ENCODE data around the gene WNK3.
"Not testable (repeated sequence)": the region's sequence is repeated elsewhere in the genome, so short reads cannot be mapped to it uniquely, and the experiment has no call there.

Gene WNK3

DNA sequence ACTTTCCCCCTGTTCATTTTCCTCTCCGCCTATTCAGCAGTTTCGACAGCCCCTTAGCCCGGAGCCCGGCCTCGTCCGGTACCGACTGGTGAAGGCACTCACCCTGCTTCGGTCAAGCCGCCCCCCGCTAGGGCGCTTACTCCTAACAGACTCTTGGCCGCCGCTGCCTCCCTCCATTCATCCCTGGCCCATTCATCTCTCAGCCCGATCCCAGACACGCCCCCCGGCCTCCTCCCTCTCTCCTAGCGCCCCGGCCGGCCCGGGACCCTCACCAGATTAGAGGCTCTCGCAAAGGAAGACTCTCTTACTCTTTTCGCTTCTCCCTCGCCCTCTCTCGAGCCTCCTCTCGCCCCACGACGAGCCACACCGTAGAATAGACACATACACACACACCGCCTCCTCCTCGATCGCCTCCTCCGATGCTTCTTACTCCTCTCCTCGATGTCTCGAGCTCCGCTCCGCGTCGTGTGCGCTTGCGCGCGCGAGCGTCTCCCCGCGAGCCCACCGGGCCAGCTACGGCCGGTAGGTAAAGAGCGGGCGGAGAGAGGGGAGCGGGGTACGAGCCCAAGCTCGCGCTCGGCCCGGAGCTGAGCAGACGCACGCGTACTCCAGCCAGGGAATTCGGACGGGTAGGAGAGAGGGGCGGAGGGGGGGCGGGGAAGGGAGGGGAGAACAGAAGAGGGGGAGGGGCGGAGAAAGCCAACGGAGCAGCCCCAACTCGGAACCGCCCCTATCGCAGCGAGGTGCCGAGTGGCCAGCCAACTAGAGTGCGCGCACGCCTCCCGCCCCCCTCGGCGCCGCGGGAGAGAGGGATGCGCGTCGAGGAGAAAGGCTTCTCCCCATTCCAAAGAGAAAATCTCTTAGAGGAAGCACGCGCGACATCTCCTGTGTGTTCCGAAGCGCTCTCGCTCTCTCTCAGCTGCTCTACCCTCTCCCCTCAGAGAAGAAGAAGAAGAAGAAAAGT is at the start of gene WNK3:
Gene WNK3, minus strand, starts transcription at position 633 of the 964 bp plus-strand sequence.
- no peak for DNase-seq (ENCODE audit: low read depth, low spot score)

DNA sequence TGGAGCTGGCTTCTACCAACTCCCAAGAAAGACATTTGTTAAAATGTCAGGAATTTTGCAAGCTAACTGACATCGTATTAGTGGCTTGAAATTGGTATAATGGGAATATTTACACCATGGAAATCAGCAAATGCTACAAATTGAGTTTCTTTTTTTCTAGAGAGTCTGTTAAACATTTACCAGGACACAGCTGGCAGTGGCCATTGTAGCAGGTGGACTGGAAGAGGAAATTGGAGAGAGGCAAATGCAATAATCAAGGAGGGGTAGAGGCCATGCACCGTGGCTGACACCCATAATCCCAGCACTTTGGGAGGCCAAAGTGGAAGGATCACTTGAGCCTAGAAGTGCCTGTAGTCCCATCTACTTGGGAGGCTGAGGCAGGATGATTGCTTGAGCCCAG is 49.4 kb upstream of the WNK3 start:
- no peak for DNase-seq (ENCODE audit: low read depth, low spot score)

DNA sequence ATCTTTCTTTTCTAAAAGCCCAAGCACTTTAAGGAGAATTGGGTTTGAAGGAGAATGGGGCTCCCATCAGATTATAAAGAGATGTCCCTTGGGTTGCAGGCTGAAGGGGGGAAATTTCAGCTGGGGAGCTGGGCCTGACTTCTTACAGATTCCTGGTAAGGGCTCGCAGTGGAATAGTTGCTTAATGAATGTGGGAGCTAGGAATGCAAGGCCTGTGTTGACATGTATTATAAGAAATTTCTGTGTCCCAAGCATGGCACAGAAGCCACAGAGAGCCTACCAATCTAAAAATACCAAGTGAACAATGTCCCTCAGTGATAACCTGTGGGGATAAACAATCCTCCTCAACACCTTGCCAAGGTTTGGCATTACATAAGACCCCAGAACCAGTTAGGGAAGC is 39.3 kb upstream of the WNK3 start:
- DNase-seq (ENCODE audit: low read depth, low spot score), result no peak

DNA sequence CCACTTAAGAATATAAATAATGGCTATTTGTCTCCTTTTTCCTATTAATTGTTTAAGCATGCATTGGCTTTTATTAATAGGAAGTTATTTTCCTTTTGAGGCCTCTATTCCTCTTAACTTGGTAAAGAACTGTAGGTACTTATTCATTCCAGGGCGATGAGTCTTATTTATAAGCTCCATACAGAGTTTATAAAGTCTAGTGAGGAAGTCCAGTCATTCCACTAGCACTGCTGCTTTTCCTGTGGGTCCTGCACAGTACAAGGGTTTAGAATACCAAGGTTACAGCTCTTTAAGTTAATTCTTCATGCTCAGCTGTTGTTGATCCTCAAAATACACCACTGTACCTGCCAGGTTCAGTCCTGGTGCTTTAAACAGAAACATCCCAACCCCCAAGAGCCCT is 28.5 kb upstream of the WNK3 start:
- DNase-seq (ENCODE audit: low read depth, low spot score), result no peak

DNA sequence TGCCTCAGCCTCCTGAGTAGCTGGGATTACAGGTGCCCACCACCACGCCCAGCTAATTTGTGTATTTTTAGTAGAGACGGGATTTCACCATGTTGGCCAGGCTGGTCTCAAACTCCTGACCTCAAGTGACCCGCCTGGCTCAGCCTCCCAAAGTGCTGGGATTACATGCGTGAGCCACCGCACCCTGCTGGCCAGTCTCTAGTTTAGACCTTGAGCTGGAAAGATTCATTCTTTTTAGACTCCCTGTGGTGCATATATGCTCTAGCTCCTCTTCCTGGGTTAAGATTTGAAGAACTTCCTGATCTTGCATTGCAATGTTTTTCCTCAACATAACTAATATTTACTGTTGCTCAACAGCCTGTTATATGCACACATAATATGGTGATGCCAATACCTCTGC is 26.8 kb upstream of the WNK3 start:
- DNase-seq (ENCODE audit: low read depth, low spot score), result not testable (repeated sequence)

DNA sequence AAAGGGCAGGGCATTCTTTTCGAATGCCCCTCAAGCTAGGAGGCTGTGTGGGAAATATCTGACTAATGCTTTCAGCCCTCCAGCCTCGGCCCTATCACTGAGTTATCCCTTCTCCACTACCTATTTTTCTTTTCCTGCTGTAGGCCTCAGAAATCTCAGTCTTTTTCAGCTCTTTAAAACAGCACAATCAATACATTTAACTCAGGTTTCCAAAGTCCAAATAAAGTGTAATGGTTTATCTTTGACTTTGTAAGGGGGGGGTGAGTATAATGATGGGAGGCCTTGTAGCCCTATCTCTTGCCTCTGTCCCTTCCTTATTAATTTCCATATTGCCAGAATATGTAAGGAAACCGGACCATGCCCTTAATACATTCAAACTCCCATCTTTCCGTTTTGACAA is 1.6 kb upstream of the WNK3 start:
- DNase-seq (ENCODE audit: low read depth, low spot score), result no peak

DNA sequence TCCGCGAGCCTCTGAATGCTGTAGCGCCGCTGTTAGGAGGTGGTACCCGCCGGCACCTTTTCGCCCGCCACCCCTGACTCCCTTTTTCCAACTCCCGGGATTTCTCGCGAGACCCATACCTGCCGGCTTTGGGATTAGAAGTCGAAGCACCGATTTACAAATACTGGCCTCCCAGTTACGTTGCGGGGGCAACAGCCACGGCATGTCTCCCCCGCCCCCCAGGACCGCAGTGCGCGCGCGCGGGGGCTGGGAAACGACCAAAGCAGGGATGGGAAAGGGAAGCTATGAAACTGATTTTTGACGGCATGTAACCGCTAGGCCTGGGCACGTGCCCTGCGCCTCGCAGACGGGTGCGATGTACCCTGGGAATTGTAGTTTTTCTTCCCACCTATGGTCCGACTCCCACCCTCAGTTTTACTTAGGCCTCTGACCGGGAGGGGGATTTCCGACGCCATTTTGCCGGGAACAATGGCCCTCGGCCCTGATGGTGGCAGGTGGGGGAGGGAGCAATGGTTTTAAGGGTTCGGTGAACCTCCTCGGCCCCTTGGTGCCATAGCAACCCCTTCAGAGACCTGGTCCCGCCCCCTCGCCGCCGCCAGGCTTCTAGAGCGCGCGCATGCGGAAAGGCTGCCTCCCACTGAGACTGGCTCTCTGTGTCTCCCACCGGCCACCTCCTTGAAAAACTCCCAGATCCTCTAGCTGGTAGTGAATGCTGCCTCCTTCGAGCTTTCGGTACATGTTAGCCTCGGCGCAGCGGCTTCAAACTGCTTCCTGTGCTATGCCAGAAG is 772 bp upstream of the WNK3 start:
- DNase-seq (ENCODE audit: low read depth, low spot score), result no peak

DNA sequence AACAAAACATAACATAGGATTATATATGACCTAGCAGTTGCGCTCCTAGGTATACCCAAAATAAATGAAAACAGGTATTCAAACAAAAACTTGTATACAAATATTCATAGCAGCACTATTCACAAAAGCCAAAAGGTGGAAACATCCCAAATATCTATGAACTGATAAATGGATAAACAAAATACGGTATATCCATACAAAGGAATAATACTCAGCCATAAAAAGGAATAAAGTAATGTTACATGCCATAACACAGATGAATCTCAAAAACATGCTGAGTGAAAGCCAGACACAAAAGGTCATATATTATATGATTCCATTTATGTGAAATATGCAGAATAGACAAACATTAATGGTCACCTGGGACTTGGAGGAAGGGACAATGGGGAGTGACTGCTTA is 5.2 kb downstream of the WNK3 start:
- no peak for DNase-seq (ENCODE audit: low read depth, low spot score)

DNA sequence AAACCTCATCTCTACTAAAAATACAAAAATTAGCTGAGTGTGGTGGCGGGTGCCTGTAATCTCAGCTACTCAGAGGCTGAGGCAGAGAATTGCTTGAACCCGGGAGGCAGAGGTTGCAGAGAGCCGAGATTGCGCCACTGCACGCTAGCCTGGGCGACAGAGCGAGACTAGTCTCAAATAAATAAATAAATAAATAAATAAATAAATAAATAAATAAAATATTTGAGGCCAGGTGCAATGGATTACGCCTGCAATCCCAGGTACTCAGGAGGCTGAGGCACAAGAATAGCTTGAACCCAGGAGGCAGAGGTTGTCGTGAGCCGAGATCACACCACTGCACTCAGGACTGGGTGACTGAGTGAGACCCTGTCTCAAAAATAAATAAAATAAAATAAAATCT is 20.5 kb downstream of the WNK3 start:
- not testable (repeated sequence) for DNase-seq (ENCODE audit: low read depth, low spot score)

DNA sequence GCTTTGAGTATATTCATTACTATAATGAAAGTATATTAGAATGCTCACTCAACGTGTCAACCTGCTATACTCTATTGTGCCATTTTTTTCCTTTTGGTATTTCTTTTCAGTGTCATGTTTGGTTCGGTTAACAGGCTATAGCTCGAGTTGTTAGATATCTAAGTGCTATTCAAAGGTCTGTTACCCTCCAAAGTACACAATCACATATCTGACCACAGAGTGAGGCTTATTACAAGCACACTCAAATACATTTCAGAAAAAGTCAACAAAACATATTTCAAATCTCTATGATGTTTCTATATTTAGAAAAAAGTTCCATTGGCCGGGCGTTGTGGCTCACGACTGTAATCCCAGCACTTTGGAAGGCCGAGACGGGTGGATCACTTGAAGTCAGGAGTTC is 32.8 kb downstream of the WNK3 start:
- no peak for DNase-seq (ENCODE audit: low read depth, low spot score)

DNA sequence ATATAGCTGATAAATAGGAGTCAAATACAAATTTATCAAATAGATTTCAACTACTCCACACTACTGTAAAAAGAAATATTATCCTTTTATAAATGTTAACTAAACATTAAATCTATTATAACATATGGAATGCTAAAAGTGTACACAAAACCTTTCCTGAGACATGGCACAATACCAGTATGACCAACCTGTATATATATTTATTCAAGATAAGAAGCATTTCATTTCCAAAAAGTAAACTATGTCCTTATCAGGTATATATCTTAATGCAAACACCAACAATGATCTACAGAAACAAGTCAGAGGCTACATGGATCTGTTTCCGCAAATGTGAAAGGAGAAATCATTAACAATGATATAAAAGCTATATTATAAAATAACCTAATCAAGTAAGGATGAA is 37.8 kb downstream of the WNK3 start:
- DNase-seq (ENCODE audit: low read depth, low spot score), result no peak

DNA sequence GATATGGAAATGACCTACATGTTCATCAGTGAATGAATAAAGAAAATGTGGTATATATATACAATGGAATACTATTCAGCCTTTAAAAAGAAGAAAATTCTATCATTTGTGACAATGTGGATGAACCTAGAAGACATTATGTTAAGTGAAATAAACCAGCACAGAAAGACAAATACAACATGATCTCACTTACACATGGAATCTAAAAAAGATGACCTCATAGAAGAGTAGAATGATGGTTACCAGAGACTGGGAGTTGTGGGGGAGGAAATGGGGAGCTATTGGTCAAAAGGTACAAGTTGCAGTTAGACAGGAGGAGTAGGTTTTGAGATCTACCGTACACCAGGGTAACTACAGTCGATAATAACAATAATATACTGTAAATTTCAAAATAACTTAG is 51.5 kb downstream of the WNK3 start:
- no peak for DNase-seq (ENCODE audit: low read depth, low spot score)

DNA sequence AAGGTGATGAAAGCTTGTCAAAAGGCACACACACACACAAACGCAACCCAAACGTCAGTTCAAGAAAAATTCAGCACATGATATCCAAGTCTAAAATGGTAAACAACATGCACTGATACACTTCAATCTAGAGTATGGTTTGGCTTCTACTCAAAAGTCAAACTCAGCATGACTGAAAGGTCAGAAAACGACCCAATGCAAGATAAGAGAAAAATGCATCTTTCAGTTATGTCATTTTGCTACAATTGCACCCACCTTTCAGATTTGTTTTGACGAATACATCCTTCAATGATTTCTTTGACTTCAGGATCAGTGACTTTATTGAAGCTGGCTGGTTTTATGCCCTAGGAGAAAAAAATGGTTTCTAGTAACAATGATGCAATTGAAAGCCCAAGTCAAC is 56.3 kb downstream of the WNK3 start:
- DNase-seq (ENCODE audit: low read depth, low spot score), result no peak

DNA sequence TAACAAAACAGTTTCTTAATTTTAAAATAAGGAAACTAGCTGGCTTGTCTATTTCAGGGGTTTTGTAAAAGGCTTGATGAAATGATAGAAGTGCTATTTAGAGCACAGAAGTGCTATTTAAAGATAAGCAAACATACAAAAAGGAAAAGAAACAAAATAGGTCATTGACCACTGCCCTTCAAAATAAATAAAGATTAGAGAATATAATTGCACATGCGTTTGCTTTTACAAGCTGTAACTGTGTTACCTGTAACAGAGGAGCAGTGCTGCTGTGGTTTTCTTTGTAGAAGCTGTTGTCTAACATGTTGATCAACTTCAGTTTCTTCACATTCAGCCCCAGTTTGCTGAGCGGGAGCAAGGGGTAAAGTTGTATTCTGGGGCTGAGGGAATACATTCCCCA is 63.5 kb downstream of the WNK3 start:
- DNase-seq (ENCODE audit: low read depth, low spot score), result no peak

DNA sequence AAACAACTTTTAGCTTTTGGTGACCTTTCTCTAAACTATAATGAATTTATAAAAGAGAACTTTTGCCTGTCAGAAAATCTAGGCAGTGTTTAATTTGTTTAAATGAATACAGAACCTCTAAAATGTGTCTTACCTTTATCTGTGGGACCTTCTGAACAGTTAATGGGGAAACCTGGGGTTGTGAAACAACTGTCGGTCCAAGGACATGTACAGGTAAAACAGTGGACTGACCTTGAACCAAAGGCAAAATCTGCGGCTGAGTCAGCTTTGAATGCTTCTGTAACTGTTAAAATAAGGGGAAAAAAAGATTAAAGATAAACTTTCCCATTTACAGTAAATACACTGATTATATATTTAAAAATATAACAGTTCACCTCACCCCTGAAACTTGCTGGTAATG is 65.1 kb downstream of the WNK3 start:
- DNase-seq (ENCODE audit: low read depth, low spot score), result no peak

DNA sequence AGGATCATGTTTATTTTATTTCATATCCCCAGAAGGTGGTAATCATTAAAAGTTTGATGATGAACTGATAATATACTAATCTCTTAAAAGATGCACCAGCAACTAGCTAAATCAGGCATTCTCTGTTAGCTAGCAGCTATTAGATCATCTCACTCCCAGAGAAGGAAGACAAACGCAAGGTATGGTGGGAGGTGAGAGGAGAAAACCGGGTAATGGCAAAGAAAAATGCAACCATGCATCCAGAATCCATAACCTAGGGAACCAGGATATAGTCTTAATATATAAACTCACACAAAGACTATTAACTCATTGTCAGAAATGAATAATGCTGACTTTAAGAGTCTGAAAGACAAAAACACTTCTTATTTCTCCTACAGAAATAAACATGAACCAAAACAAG is 66.1 kb downstream of the WNK3 start:
- no peak for DNase-seq (ENCODE audit: low read depth, low spot score)

DNA sequence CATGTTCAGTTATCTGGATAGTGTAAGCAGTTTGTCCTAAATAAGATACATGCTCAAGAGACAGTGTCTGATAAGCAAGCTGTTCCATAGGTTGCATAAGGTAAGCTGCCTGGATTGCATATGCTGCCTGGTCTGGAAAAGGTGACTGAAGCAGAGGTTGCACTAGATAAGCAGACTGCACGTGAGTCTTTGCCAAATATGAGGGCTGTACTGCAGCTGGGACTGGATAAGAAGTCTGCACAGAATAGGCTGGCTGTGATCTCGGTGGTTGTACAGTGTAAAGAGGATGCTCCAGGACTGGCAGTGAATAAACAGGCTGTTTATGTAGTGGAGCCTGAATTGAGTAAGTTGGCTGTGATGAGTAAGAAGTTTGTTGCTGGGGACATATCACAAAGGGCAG is 68.9 kb downstream of the WNK3 start:
- no peak for DNase-seq (ENCODE audit: low read depth, low spot score)

DNA sequence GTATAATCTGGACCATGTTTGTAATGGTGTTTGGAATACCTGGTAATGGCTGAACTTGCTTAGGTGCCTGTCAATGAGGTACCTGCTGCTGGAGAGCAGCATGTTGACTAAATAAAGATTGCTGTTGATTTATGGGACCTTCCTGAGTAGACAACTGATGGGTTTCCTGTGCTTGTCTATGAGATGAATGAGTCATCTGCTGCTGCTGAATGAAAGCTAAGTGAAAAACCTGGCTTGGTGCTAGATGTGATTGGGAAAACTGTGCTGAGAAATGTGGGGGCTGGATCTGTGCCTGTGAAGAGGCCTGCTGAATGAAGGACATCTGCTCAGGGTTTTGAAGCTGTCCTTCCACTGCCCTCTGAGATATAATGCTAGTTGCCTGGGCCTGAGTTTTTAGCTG is 69.6 kb downstream of the WNK3 start:
- DNase-seq (ENCODE audit: low read depth, low spot score), result no peak

DNA sequence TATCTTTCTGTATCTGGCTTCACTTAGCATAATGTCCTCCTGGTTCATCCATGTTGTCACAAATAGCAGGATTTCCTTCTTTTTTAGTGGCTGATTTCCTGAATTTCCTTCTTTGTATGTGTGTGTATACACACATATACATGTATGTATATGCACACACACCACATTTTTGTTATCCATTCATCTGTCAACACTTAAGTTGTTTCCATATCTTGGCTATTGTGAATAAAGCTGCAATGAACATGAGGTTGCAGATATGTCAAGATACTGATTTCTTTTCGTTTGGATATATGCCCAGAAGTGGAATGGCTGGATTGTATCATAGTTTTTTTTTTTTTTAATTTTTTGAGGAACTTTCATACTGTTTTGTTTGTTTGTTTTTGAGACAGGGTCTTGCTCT is 76.2 kb downstream of the WNK3 start:
- DNase-seq (ENCODE audit: low read depth, low spot score), result no peak

DNA sequence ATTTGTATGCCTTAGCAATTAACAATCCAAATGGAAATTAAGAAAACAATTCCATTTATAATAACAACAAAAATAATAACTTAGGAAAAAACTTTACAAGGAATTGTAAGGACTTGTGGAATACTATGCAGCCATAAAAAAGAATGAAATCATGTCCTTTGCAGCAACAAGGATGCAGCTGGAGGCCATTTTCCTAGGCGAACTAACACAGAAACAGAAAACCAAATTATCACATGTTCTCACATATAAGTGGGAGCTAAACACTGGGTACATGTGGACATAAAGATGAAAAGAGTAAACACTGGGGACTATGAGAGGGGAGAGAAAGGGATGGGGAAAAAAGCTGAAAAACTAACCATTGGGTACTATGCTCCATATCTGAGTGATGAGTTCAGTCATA is 77.4 kb downstream of the WNK3 start:
- DNase-seq (ENCODE audit: low read depth, low spot score), result no peak

DNA sequence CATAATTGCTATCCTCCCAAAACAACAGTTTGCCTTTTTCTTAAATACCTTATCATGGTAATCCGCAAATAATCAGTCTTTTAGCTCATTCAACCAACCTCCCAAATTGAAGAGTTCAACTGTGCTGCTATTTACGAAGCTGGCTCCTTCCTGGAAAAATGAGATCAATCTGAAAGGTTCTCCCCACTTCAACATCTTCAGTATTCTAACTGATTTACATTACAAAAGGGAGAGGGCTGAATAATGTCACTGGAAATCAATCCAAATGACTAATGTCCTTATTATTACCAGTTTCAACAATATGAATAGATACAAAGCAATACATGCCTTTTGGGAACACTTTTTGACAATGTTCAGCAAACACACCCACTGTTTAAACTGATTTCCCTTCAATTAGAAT is 86.2 kb downstream of the WNK3 start:
- DNase-seq (ENCODE audit: low read depth, low spot score), result no peak

DNA sequence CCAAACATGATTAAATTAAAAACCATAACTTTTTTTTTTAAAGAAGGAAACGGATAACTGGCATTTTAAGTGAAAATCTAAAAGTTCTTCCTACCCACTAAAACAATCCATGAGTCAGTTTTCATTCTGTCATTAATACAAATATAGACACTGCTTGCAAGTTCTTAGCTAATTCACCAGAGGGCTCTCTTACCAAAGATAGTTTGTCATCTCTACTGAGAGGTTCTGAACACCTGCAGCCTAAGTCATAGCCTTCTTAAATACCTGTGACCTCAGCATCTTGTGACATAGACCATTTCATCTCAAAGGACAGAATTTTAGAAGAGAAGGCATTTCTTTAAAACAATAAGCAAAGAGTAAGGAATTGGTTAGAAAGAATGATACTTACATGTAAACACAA is 109.5 kb downstream of the WNK3 start:
- no peak for DNase-seq (ENCODE audit: low read depth, low spot score)

DNA sequence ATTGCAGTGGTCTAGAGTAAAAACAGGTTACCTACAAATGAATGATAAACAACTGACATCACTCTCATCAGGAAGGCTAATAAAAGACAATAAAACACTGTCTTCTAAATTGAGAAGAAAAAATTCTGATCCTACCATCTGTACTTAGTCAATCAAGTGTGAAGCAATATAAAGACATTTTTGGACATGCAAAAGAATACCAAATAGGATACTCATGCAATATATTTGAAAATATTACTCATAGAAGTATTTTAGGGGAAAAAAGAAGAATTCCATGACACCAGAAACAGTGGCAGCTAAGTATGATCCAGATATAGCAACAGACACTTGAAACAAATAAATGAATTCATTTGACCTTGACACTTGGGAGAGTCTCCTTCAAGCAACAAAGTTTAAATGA is 111.0 kb downstream of the WNK3 start:
- DNase-seq (ENCODE audit: low read depth, low spot score), result no peak
